H9 (cell line): ENCODE results near the gene PTPRN2. TPM values are rescaled to one million over a fixed set of nuclear protein-coding genes. Genes with fewer than 3 reads are reported as not detected.
A peak's percentile ranks its signal among the peaks of the same experiment; 100 is the strongest.

Experiments used
- DNase-seq: peaks from one replicate; pipeline ENCODE4 v3.0.0-alpha.2; 2017
- H2AFZ ChIP-seq: one replicate; pipeline ENCODE4 v1.6.1; 2013; ENCODE audit warnings: mild to moderate bottlenecking, low read length, control low read depth, moderate library complexity
- H2AK5ac ChIP-seq: 2 replicates; pipeline ENCODE4 v1.6.1; 2013; ENCODE audit warnings: low read length, control low read depth, mixed read lengths; ENCODE audit not compliant: insufficient read length
- H2BK120ac ChIP-seq: one replicate; pipeline ENCODE4 v1.6.1; 2013; ENCODE audit warnings: low read depth, mild to moderate bottlenecking, low read length, control low read depth, inconsistent platforms; ENCODE audit not compliant: poor library complexity, severe bottlenecking
- H2BK12ac ChIP-seq: 2 replicates; pipeline ENCODE4 v1.6.1; 2013; ENCODE audit warnings: low read length, control low read depth, mixed read lengths, low read depth; ENCODE audit not compliant: insufficient read length
- H2BK15ac ChIP-seq: 2 replicates; pipeline ENCODE4 v1.6.1; 2013; ENCODE audit warnings: low read depth, low read length, control low read depth
- H2BK20ac ChIP-seq: one replicate; pipeline ENCODE4 v1.6.1; 2013; ENCODE audit warnings: low read depth, mild to moderate bottlenecking, low read length, control low read depth, inconsistent platforms; ENCODE audit not compliant: poor library complexity, severe bottlenecking
- H2BK5ac ChIP-seq: 2 replicates; pipeline ENCODE4 v1.6.1; 2013; ENCODE audit warnings: low read length, control low read depth, mixed read lengths; ENCODE audit not compliant: insufficient read length
- H3K14ac ChIP-seq: 2 replicates; pipeline ENCODE4 v1.6.1; 2013; ENCODE audit warnings: low read length, control low read depth; ENCODE audit not compliant: insufficient read depth
- H3K18ac ChIP-seq: 2 replicates; pipeline ENCODE4 v1.6.1; 2013; ENCODE audit warnings: low read depth, mild to moderate bottlenecking, mixed read lengths, low read length, control low read depth; ENCODE audit not compliant: insufficient read length
- H3K23ac ChIP-seq: 2 replicates; pipeline ENCODE4 v1.6.1; 2013; ENCODE audit warnings: low read length, control low read depth, mixed read lengths, low read depth; ENCODE audit not compliant: insufficient read length
- H3K23me2 ChIP-seq: 2 replicates; pipeline ENCODE4 v1.6.1; 2013; ENCODE audit warnings: low read depth, mild to moderate bottlenecking, mixed read lengths, low read length, control low read depth; ENCODE audit not compliant: insufficient read length, poor library complexity, severe bottlenecking
- H3K27ac ChIP-seq: 2 replicates; pipeline ENCODE4 v1.5.1; 2013; ENCODE audit warnings: low read length, control low read depth, mixed read lengths, low read depth; ENCODE audit not compliant: insufficient read length
- H3K27me3 ChIP-seq: 2 replicates; pipeline ENCODE4 v1.6.1; 2013; ENCODE audit warnings: low read length, control low read depth, inconsistent platforms; ENCODE audit not compliant: insufficient read depth
- H3K4ac ChIP-seq: 2 replicates; pipeline ENCODE4 v1.6.1; 2013; ENCODE audit warnings: low read depth, mild to moderate bottlenecking, control low read depth, inconsistent platforms, low read length, moderate library complexity
- H3K4me1 ChIP-seq: 2 replicates; pipeline ENCODE4 v1.6.1; 2013; ENCODE audit warnings: low read length, control low read depth, inconsistent platforms; ENCODE audit not compliant: insufficient read depth
- H3K4me2 ChIP-seq: 2 replicates; pipeline ENCODE4 v1.6.1; 2013; ENCODE audit warnings: low read length, control low read depth, mixed read lengths; ENCODE audit not compliant: insufficient read length, insufficient read depth
- H3K56ac ChIP-seq: 2 replicates; pipeline ENCODE4 v1.6.1; 2013; ENCODE audit warnings: low read depth, mild to moderate bottlenecking, mixed read lengths, low read length, control low read depth; ENCODE audit not compliant: insufficient read length
- H3K79me1 ChIP-seq: 2 replicates; pipeline ENCODE4 v1.6.1; 2013; ENCODE audit warnings: low read depth, mild to moderate bottlenecking, moderate library complexity, low read length, control low read depth, inconsistent platforms; ENCODE audit not compliant: insufficient read depth, poor library complexity, severe bottlenecking
- H3K79me2 ChIP-seq: 2 replicates; pipeline ENCODE4 v1.6.1; 2013; ENCODE audit warnings: low read length, control low read depth, inconsistent platforms; ENCODE audit not compliant: insufficient read depth
- H3K9ac ChIP-seq: 2 replicates; pipeline ENCODE4 v1.6.1; 2013; ENCODE audit warnings: low read length, control low read depth, mixed read lengths; ENCODE audit not compliant: insufficient read length; ENCODE audit errors: extremely low read depth
- H3K9me3 ChIP-seq: one replicate; pipeline ENCODE4 v1.6.1; 2013; ENCODE audit warnings: low read depth, low read length, inconsistent platforms; ENCODE audit not compliant: control insufficient read depth
- H3T11ph ChIP-seq: one replicate; pipeline ENCODE4 v1.6.1; 2013; ENCODE audit warnings: mild to moderate bottlenecking, low read length, control low read depth, inconsistent platforms
- H4K20me1 ChIP-seq: one replicate; pipeline ENCODE4 v1.6.1; 2013; ENCODE audit not compliant: control insufficient read depth, insufficient read length, insufficient read depth
- H4K5ac ChIP-seq: 2 replicates; pipeline ENCODE4 v1.6.1; 2013; ENCODE audit warnings: low read depth, mild to moderate bottlenecking, mixed read lengths, low read length, control low read depth; ENCODE audit not compliant: insufficient read length
- H4K8ac ChIP-seq: replicated peaks from 2 replicates; pipeline ENCODE4 v1.6.1; 2013; ENCODE audit warnings: low read length, control low read depth, mixed read lengths, low read depth; ENCODE audit not compliant: insufficient read length
- H4K91ac ChIP-seq: 2 replicates; pipeline ENCODE4 v1.6.1; 2013; ENCODE audit warnings: low read depth, mild to moderate bottlenecking, moderate library complexity, mixed read lengths, low read length, control low read depth; ENCODE audit not compliant: insufficient read length
- H3K27ac Mint-ChIP-seq, 3 experiments: 2 replicates in 2 of 3; 3 replicates in 1 of 3; pipeline ENCODE4 v1.8.0; 2020 to 2021; ENCODE audit warnings: mixed read lengths in 3 of 3, mild to moderate bottlenecking in 1 of 3, moderate library complexity in 1 of 3
- H3K27me3 Mint-ChIP-seq: 2 replicates; pipeline ENCODE4 v1.8.0; 2021; ENCODE audit warnings: low read depth, mild to moderate bottlenecking, moderate library complexity, mixed read lengths
- H3K36me3 Mint-ChIP-seq, 3 experiments: 2 replicates in 2 of 3; 3 replicates in 1 of 3; pipeline ENCODE4 v1.8.0; 2020 to 2021; ENCODE audit warnings: low read depth in 3 of 3, mixed read lengths in 3 of 3; ENCODE audit not compliant: insufficient read depth in 1 of 3
- H3K4me1 Mint-ChIP-seq, 2 experiments: 2 replicates each; pipeline ENCODE4 v1.8.0; 2020; ENCODE audit warnings: mixed read lengths in 2 of 2
- H3K4me3 Mint-ChIP-seq, 2 experiments: 2 replicates in 1 of 2; 3 replicates in 1 of 2; pipeline ENCODE4 v1.8.0; 2020 to 2021; ENCODE audit warnings: mild to moderate bottlenecking in 2 of 2, mixed read lengths in 2 of 2, moderate library complexity in 1 of 2
- H3K9me3 Mint-ChIP-seq, 2 experiments: 2 replicates in 1 of 2; 3 replicates in 1 of 2; pipeline ENCODE4 v1.8.0; 2020; ENCODE audit warnings: mild to moderate bottlenecking in 2 of 2, mixed read lengths in 2 of 2, moderate library complexity in 1 of 2
- CTCF ChIP-seq: fragments of 200-600 bp; sonication (generic); conservative IDR thresholded peaks from 3 replicates; pipeline ENCODE4 v1.8.0; 2021; ENCODE audit warnings: antibody characterized with exemption, mild to moderate bottlenecking
- WGBS: extraction: QIAGEN DNeasy Blood & Tissue Kit; methylation state at CpG from one replicate; pipeline ENCODE4 v1.1.7; 2013; ENCODE audit warnings: missing lambda C conversion rate, low lambda C conversion rate, mixed read lengths; ENCODE audit not compliant: insufficient read length; ENCODE audit errors: extremely low coverage; 5-methylcytosine and 5-hydroxymethylcytosine counted together
- total RNA-seq: library from RNA; stranded (reverse); gene quantifications from 2 replicates; pipeline ENCODE4 v1.2.1, GENCODE V29; 2021

The PTPRN2 gene
- total RNA-seq, 1 experiment from 2014 or later, result 5.2 TPM

- H3K23ac ChIP-seq, result no peak overlapping the region
- H3K4me1 Mint-ChIP-seq, result peaks cover 14 to 60% of the 10 kb centered on the region in 2 experiments
- peaks cover 37% of the 10 kb centered on the region for H3K27me3 ChIP-seq
- H3K27me3 Mint-ChIP-seq, result peaks cover 100% of the 10 kb centered on the region
- no peak for TF ChIP-seq CTCF
- no peak overlapping the region for H3K14ac ChIP-seq
- no peak overlapping the region for H3K27ac Mint-ChIP-seq
- H3K4ac ChIP-seq, result no peak overlapping the region
- H3K27ac ChIP-seq, result no peak overlapping the region
- peak; percentile 29 for DNase-seq
- no peak overlapping the region for H2BK20ac ChIP-seq
- no peaks in the 10 kb centered on the region for H3K9me3 ChIP-seq
- H3K23me2 ChIP-seq, result no peaks in the 10 kb centered on the region
- H3K79me1 ChIP-seq, result no peaks in the 10 kb centered on the region
- no peak overlapping the region for H4K91ac ChIP-seq
- H2AK5ac ChIP-seq, result no peak overlapping the region
- no peak overlapping the region for H3K18ac ChIP-seq
- WGBS, result no CpG with 5 or more reads among the region's 9 CpGs
- H3T11ph ChIP-seq, result no peak overlapping the region
- no peaks in the 10 kb centered on the region for H3K79me2 ChIP-seq
- no peaks in the 10 kb centered on the region; a peak in 3 of 7 replicates for H3K36me3 Mint-ChIP-seq
- H4K5ac ChIP-seq, result no peak overlapping the region
- H3K4me2 ChIP-seq, result no peak overlapping the region
- H3K56ac ChIP-seq, result no peak overlapping the region
- no peak overlapping the region for H2AFZ ChIP-seq
- H2BK15ac ChIP-seq, result no peak overlapping the region
- H3K4me1 ChIP-seq, result no peaks in the 10 kb centered on the region
- H3K9me3 Mint-ChIP-seq, result no peaks in the 10 kb centered on the region
- H4K20me1 ChIP-seq, result peaks cover 4% of the 10 kb centered on the region
- no peak overlapping the region for H3K4me3 Mint-ChIP-seq
- no peak overlapping the region for H2BK5ac ChIP-seq
- H2BK12ac ChIP-seq, result no peak overlapping the region
- H3K9ac ChIP-seq, result no peak overlapping the region
- H2BK120ac ChIP-seq, result no peak overlapping the region
- no peak overlapping the region for H4K8ac ChIP-seq
Measured at GRCh38 chr7:157678501-157678900, 909.1 kb downstream of the PTPRN2 start.
